Measurements from ENCODE around the gene IL13RA1. TPM values are rescaled to one million over a fixed set of nuclear protein-coding genes. Genes with fewer than 3 reads are reported as not detected.

Gene IL13RA1
- polyA plus RNA-seq, 2 of the 4 experiments (the other 2 are of a cell fraction): 51.1 to 86.8 TPM

DNA sequence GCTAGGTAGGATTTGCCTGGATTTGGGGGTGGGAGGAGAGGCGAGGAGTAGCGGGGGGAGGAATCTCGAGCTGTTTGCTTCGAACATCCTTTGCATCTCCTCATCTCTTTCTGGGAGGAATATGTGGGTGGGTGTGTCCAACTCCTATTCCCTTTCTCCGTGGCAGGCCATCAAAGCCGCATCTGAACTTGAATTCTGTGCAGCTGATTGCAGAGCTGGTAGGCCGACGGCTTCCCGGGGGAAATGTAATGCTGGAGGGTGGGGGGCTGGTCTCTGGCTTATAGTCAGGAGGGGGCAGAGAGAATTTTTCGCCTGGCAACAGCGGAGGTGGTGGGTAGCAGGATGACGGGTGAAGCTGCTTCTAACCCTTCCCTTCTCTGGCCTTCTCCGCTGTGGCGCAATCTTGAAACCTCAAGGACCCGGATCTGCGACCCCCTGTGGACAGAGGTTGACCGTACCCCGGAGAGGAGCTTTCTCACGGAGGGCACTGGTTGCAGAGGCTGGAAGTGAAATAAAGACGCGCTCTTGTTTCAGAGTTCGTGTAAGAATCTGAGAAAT, 96.8 kb downstream of the IL13RA1 start:
- H3K4me1 ChIP-seq: no peaks in the 10 kb centered on the region
- WGBS (ENCODE audit: missing lambda C conversion rate): 59% methylated on average over 16 of the region's 22 CpGs
- peak in 1 of 2 experiments; percentile 34; a peak in 2 of 6 replicates for ATAC-seq
- TF ChIP-seq HOXB5 (CRISPR knock-in tag; IDR thresholded peaks at IDR 0.05): no peak
- TF ChIP-seq, protein P1, sequence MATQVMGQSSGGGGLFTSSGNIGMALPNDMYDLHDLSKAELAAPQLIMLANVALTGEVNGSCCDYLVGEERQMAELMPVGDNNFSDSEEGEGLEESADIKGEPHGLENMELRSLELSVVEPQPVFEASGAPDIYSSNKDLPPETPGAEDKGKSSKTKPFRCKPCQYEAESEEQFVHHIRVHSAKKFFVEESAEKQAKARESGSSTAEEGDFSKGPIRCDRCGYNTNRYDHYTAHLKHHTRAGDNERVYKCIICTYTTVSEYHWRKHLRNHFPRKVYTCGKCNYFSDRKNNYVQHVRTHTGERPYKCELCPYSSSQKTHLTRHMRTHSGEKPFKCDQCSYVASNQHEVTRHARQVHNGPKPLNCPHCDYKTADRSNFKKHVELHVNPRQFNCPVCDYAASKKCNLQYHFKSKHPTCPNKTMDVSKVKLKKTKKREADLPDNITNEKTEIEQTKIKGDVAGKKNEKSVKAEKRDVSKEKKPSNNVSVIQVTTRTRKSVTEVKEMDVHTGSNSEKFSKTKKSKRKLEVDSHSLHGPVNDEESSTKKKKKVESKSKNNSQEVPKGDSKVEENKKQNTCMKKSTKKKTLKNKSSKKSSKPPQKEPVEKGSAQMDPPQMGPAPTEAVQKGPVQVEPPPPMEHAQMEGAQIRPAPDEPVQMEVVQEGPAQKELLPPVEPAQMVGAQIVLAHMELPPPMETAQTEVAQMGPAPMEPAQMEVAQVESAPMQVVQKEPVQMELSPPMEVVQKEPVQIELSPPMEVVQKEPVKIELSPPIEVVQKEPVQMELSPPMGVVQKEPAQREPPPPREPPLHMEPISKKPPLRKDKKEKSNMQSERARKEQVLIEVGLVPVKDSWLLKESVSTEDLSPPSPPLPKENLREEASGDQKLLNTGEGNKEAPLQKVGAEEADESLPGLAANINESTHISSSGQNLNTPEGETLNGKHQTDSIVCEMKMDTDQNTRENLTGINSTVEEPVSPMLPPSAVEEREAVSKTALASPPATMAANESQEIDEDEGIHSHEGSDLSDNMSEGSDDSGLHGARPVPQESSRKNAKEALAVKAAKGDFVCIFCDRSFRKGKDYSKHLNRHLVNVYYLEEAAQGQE (IDR thresholded peaks at IDR 0.05): no peak
- TF ChIP-seq, protein P2, sequence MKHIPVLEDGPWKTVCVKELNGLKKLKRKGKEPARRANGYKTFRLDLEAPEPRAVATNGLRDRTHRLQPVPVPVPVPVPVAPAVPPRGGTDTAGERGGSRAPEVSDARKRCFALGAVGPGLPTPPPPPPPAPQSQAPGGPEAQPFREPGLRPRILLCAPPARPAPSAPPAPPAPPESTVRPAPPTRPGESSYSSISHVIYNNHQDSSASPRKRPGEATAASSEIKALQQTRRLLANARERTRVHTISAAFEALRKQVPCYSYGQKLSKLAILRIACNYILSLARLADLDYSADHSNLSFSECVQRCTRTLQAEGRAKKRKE (CRISPR knock-in tag; IDR thresholded peaks at IDR 0.05; ENCODE audit: low read depth): no peak
- TF ChIP-seq, protein P3, sequence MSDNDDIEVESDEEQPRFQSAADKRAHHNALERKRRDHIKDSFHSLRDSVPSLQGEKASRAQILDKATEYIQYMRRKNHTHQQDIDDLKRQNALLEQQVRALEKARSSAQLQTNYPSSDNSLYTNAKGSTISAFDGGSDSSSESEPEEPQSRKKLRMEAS (IDR thresholded peaks at IDR 0.05): no peak
- no peak for TF ChIP-seq CBX2 (IDR thresholded peaks at IDR 0.05; ENCODE audit: borderline replicate concordance, low read depth)
- TF ChIP-seq CEBPB (IDR thresholded peaks at IDR 0.05): no peak
- TF ChIP-seq KDM5A (IDR thresholded peaks at IDR 0.05): no peak
- TF ChIP-seq MYC (IDR thresholded peaks at IDR 0.05; ENCODE audit: borderline replicate concordance, low read length): no peak
- TF ChIP-seq HOXB13 (CRISPR knock-in tag; IDR thresholded peaks at IDR 0.05; ENCODE audit: low read depth): no peak
- TF ChIP-seq ZC3H11A (IDR thresholded peaks at IDR 0.05): no peak
- no peaks in the 10 kb centered on the region for H3K9me3 ChIP-seq
- no peak overlapping the region; a peak in 1 of 6 replicates for H3K27ac ChIP-seq
- peak overlapping the region; percentile 39 for H3K4me3 ChIP-seq
- H3K4me2 ChIP-seq: peak overlapping the region; percentile 91
- FAIRE-seq: no peak
- POLR2A ChIA-PET: no interaction called here
- CTCF ChIA-PET: interaction anchor here (0.7 to 3.4 kb wide), 9 partner anchors 10 to 269 kb away, joined by 3 to 14 read pairs (median 4); no protein-coding TSS in a partner anchor
- no peak for DNase-seq (ENCODE audit: low read depth in 1 of 2, low spot score in 1 of 2)

DNA sequence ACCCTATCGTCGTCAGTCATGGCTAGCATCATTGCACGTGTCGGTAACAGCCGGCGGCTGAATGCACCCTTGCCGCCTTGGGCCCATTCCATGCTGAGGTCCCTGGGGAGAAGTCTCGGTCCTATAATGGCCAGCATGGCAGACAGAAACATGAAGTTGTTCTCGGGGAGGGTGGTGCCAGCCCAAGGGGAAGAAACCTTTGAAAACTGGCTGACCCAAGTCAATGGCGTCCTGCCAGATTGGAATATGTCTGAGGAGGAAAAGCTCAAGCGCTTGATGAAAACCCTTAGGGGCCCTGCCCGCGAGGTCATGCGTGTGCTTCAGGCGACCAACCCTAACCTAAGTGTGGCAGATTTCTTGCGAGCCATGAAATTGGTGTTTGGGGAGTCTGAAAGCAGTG, 97.8 kb downstream of the IL13RA1 start:
- Histone ChIP-seq H3K9me3 (no peaks in the 10 kb centered on the region), H3K4me1 (no peaks in the 10 kb centered on the region), H3K27ac (no peak overlapping the region), H3K4me2 (no peak overlapping the region), H3K4me3 (no peak overlapping the region)
- ChIA-PET POLR2A (no interaction called here), CTCF (interaction anchor here (0.8 to 3.4 kb wide), 5 partner anchors 11 to 268 kb away, joined by 3 to 14 read pairs (median 7); no protein-coding TSS in a partner anchor)
- no peak for FAIRE-seq
- no peak for ATAC-seq
- no peak for TF ChIP-seq TFCP2L1 (CRISPR knock-in tag; IDR thresholded peaks at IDR 0.05)
- TF ChIP-seq JUNB (IDR thresholded peaks at IDR 0.05): no peak
- TF ChIP-seq EHF (CRISPR knock-in tag; IDR thresholded peaks at IDR 0.05): no peak
- TF ChIP-seq, protein P4, sequence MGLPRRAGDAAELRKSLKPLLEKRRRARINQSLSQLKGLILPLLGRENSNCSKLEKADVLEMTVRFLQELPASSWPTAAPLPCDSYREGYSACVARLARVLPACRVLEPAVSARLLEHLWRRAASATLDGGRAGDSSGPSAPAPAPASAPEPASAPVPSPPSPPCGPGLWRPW (IDR thresholded peaks at IDR 0.05): no peak
- no peak for TF ChIP-seq ZC3H11A (IDR thresholded peaks at IDR 0.05)
- no peak for TF ChIP-seq HEYL (CRISPR knock-in tag; IDR thresholded peaks at IDR 0.05)
- no peak for TF ChIP-seq RARB (CRISPR knock-in tag; IDR thresholded peaks at IDR 0.05)
- no peak for TF ChIP-seq JUN (IDR thresholded peaks at IDR 0.05)
- no peak for TF ChIP-seq KDM5A (IDR thresholded peaks at IDR 0.05)
- TF ChIP-seq, protein P2 (CRISPR knock-in tag; IDR thresholded peaks at IDR 0.05; ENCODE audit: low read depth): no peak
- TF ChIP-seq FOSL2 (IDR thresholded peaks at IDR 0.05): no peak
- no peak for TF ChIP-seq FOSL2 (CRISPR knock-in tag; IDR thresholded peaks at IDR 0.05)
- TF ChIP-seq FOSB (CRISPR knock-in tag; IDR thresholded peaks at IDR 0.05): no peak
- TF ChIP-seq, protein P5, sequence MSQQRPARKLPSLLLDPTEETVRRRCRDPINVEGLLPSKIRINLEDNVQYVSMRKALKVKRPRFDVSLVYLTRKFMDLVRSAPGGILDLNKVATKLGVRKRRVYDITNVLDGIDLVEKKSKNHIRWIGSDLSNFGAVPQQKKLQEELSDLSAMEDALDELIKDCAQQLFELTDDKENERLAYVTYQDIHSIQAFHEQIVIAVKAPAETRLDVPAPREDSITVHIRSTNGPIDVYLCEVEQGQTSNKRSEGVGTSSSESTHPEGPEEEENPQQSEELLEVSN (IDR thresholded peaks at IDR 0.05; ENCODE audit: borderline replicate concordance, low read depth): no peak
- TF ChIP-seq NR3C1 (IDR thresholded peaks at IDR 0.05): no peak
- no peak for TF ChIP-seq RCOR1 (IDR thresholded peaks at IDR 0.05; ENCODE audit: low read depth, low read length)
- TF ChIP-seq RNF2 (IDR thresholded peaks at IDR 0.05; ENCODE audit: borderline replicate concordance, low read depth): no peak
- no peak for TF ChIP-seq ZNF302 (CRISPR knock-in tag; IDR thresholded peaks at IDR 0.05)
- no peak for TF ChIP-seq KDM1A (IDR thresholded peaks at IDR 0.05; ENCODE audit: low read depth)
- no peak for TF ChIP-seq HDAC2 (IDR thresholded peaks at IDR 0.05)
- no peak for DNase-seq (ENCODE audit: low read depth in 1 of 2, low spot score in 1 of 2)
- 73% methylated on average over 16 of the region's 16 CpGs for WGBS (ENCODE audit: missing lambda C conversion rate)

All from A549 (cell line).